Fibroblast of gingiva (primary cell): ENCODE data around the gene MKX.

Source experiments
- DNase-seq: peaks from one replicate; pipeline ENCODE4 v3.0.0-alpha.2; 2011; ENCODE audit warnings: low read depth

The MKX gene

GRCh38 chr10:27646604-27647175 is 98.9 kb downstream of the MKX start:
- DNase-seq: no peak

- DNase-seq: peak; percentile 70
Observed at GRCh38 chr10:27646194-27646593, 99.4 kb downstream of the MKX start.

GRCh38 chr10:27644307-27644939 is 101.2 kb downstream of the MKX start:
- DNase-seq: no peak

GRCh38 chr10:27643301-27643700 is 102.3 kb downstream of the MKX start:
- DNase-seq: peak; percentile 75

GRCh38 chr10:27642023-27642589 is 103.5 kb downstream of the MKX start:
- DNase-seq: no peak

- no peak for DNase-seq
Observed at GRCh38 chr10:27638071-27638750, 107.4 kb downstream of the MKX start.

GRCh38 chr10:27637601-27638000 is 108.0 kb downstream of the MKX start:
- DNase-seq: peak; percentile 86

GRCh38 chr10:27636816-27637215 is 108.8 kb downstream of the MKX start:
- no peak for DNase-seq

GRCh38 chr10:27635699-27636270 is 109.8 kb downstream of the MKX start:
- no peak for DNase-seq

GRCh38 chr10:27635290-27635689 is 110.3 kb downstream of the MKX start:
- no peak for DNase-seq

GRCh38 chr10:27628621-27629020 is 117.0 kb downstream of the MKX start:
- peak; percentile 15 for DNase-seq

- peak; percentile 64 for DNase-seq
Observed at GRCh38 chr10:27626890-27627289, 118.7 kb downstream of the MKX start.

- peak; percentile 46 for DNase-seq
Observed at GRCh38 chr10:27625452-27626211, 120.0 kb downstream of the MKX start.

GRCh38 chr10:27624941-27625340 is 120.7 kb downstream of the MKX start:
- DNase-seq: peak; percentile 43
